GM19328 (cell line): ENCODE measurements around the gene INPP4B.
"Not testable (repeated sequence)": the region's sequence is repeated elsewhere in the genome, so short reads cannot be mapped to it uniquely, and the experiment has no call there.

Experiments used
- ATAC-seq: cut with Tn5 transposase; IDR thresholded peaks from one replicate; pipeline ENCODE4 v1.9.1; 2021; ENCODE audit warnings: mild to moderate bottlenecking, moderate library complexity; ENCODE audit not compliant: unreplicated experiment

Gene INPP4B

DNA sequence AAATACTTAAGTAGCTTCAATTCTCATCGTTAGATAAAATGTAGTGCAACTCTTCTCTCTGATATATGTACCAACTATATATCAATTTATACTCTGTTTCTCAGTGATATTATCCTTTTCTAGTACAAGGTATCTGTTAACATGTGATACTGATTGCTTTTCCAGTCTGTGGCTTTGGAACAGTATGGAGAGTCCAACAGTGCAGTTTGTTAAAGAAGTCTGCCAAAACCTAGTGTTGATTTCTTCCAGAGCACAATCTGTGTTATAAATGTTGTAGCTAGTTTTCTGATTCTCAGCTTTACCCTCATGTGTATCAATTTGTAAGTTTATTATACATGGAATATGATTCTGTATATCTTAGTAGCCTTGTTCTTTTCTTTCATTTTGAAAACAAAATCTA lies 744.7 kb downstream of the INPP4B start:
- no peak for ATAC-seq

DNA sequence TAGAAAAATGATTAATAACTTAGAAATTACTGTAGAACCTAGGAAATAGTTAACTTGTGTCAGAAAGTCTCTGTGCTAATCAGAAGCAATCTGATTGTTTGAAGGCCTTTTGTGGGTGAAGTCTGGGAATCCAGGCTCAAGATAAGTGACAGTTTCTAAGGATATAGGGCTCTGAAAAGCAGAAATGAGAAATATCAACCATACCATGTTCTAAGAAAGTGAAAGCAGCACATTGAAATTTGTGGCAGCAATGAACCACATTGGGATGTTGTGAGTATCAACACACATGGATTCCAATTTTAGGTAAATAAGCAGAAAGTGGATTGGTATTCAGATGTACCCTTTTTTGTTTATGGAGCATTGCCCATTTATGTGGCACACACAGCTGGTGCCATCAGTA lies 745.2 kb downstream of the INPP4B start:
- no peak for ATAC-seq

DNA sequence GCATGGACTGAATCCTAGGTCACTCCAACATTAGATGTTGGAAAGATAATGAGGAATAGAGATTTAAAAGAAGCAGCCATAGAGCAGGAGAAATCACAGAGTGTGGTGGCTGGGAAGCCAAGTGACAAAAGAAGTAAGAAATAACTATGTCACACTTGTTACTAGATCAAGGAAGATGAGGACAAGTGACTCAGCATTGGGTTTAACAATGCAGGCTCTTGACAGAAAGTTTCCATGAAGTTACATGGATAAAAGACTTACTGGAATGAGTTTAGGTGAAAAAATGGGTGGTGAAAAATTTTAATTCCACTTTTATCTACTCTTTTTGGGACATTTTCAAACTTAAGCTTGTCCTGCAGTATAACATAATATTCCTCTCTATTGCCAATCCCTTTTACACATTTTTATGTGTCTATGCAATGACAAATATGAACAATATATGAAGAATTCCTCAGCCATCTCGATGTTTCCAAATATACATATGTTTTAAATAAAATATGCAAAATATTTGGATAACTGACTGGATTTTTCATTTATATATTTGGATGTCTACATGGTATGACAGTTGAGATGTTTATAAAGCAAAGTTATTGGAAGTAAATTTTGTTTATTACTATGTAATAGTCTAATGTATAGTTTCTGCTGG lies 747.1 kb downstream of the INPP4B start:
- no peak for ATAC-seq

DNA sequence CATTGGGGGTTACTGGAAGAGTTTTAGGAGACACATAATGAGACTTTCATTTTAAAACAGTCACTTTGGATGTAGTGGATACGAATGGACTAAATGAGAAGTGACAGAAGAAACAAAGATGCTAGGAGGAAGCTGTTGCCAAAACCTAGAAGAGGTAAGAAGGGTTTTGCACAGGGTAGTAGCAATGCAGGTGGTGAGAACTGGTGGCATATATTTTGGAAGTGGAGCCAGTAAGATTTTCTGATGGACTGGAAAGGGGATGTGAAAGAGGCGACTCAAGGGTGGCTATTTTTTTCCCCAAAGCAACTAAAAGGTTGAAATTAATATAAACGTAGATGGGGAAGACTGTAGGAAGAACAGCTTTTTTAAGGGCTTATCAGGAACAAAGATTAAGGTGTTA lies 747.7 kb downstream of the INPP4B start:
- ATAC-seq: no peak

DNA sequence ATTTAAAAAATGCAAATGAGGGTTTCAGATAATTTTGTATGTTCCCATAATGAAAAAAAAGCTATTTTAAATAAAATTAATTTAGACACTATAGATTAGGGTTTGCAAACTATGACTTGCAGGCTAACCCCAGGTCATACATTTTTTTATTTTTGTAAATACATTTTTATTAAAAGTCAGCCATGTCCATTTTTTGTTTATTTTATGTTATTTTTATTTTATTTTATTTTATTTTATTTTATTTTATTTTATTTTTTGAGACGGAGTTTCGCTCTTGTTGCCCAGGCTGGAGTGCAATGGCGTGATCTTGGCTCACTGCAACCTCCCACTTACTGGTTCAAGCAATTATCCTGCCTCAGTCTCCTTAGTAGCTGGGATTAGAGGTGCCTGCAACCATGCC lies 749.1 kb downstream of the INPP4B start:
- no peak for ATAC-seq

DNA sequence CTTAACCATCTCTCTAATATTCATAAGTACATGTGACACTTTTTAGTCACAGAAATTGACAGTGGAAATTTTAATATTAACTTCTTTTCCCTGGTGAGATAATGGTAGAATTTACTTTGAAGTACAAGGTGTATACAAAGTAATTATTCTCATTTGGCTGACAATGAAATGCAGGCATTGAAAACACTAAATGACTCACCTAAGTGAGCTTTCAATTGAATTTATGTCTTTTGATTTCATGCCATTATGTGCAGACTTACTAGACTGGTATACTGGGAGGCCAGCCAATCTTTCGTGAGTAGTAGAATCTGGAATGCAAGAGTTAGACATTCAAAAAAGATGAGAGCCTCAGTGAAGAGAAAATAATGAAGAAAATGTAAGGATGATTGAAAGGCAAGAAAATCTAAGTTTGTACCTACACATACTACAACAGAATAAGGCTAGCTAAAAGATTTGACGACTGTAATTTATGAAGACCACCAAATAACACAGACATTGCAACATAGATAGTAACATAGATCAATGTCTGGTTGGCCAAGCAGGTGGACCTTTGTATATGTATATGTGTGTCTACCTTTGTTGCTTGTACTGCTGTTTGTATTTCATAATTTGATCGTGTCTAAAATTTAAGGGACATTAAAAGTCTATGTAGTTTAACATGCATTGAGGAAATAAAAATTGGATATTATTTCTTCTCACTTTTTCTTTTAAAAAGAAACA lies 750.1 kb downstream of the INPP4B start:
- ATAC-seq: no peak

DNA sequence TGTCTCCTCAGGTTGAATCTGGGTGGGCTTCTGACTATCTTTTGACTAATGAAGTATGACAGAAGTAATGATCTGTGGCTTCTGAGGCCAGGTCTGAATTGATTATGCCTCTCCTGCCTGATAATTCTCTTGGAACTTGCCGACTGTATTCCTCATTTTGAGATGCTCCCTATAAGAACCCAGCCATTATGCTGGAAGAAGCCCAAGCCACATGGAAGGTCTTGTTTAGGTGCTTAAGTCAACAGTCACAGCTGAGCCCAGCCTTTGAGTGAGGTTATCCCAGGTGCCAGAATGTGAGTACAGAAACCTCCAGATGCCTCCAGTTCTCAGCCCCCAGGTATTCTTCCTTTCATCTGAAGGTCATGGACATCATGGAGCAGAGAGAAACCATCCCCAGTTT lies 753.2 kb downstream of the INPP4B start:
- no peak for ATAC-seq

DNA sequence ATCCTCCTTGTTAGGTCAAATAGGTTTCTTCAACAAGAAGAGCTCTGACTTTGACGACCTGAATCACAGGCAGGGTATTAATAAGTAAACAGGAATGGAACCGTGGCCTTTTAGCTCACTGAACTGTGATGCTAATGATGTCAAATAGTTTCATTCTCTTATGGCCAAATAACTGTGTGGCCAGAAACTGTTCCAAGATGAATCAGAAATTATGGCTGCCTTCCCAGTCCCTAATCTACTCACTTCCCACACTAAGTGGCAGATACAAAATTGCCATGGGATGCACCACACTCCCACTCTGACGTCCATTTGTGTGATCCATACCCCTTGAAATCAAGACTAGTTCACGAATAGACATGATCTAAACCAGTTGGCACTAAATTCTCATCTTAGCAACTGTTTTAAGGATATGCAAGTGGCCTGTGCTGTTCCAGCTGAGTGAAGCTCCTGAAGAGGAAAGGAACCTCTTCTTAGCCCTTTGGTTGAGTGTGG lies 754.4 kb downstream of the INPP4B start:
- no peak for ATAC-seq

DNA sequence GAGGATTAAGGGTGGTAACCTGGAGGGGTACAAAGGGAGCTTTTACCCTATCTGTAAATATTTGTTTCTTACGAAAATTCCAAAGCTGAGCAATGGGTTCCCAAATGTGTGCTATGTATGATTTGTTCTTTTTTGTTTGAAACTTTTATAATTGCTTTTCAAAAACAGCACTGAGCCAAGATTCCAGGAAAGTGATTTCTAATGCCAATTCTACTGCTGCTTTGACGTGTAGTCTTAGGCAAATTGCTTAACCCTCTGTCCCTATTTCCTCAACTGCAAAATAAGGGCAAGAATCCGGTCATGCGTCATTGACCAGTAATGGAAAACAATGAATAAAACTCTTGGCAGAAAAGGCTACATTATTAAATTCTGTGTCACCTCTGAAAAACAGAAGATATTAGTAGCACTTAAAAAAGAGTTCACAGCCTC lies 755.0 kb downstream of the INPP4B start:
- no peak for ATAC-seq

DNA sequence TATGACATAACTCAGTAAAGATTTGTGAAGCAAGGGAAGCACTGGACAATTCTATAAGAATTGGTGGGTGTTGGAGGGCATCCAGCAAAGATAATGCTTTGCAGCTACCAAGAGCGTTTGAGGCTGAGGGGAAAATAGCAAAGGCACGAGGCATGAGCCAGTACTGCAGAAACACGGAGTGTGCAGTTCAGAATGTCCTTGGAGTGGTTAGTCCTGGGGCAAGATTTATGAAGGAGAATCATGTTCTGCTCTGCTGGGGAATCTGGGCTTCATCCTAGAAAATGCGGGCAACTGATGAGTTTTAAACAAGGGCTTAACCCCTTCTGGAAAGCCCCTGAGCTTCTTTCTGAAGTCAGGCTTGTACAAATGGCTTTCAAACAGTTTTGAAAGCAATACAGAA lies 757.2 kb downstream of the INPP4B start:
- ATAC-seq: no peak

DNA sequence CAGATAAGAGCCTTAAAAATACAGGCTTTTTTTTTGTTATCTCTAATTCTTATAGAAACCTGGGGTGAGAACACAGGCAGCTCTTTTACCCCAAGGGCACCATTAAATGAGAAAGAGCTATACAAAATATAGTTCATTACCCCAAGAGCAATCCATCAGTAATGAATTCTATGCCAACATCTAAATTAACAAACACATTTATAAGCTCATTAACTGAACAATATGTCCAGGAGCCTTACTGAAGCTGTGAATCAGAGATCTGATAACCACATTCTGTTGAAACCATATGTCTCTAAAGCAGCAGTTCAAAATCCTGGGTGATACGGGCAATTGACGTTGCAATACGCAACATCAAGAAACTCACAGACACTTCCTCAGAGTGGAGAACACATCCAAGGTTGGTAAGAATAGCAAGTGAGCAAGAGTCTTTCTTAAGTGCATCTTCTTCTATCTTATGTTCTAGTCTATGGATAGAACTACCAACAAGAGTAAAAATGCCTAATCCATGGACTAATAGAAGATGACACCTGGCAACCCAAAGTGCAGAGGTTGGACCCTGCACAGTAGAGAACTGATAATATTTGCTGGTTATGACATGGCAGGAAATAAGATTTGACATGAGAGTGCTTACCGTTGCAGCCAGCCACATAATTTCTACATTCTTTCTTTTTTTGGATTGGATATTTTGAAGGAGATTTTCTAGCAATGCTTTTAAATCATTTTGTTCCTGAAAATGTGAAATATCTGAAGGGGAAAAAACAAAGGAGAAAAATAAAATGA lies 760.4 kb downstream of the INPP4B start:
- ATAC-seq: no peak

DNA sequence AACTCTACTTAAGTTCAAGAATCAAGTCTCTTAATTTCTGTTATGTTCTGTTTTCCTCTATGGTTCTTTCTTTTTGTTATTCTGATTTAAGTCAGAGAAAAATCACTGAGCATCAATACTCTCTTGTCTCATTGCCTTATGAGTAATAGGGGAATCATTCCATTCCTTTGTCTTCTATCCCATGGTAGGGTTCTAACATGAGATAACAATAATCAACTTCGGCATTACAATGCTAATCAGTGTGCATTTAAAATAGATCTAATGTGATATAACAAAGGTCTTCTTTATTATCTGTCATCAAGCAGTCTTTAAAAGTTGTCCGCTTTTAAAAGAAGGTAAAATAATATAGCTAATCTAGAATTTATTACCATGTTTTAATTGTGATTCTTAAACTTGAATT lies 762.8 kb downstream of the INPP4B start:
- ATAC-seq: no peak

DNA sequence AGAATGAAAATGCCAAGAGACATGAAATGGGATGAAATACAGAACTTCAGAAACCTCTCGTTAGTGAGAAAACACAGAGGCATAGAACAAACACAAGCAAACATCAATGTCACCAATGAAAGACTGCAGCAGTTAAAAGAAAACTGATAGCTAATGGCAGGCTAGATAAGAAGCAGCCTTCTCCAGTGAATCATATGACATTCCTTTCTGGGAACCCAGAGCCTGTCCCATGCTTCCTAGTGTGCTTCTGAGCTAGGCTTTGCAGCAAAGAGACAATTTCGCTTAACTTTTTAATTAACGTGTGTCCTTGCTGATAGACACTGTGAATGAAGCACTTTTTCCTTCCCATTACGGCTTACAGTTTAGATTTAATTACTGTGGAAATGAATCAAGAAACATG lies 765.1 kb downstream of the INPP4B start:
- ATAC-seq: no peak

DNA sequence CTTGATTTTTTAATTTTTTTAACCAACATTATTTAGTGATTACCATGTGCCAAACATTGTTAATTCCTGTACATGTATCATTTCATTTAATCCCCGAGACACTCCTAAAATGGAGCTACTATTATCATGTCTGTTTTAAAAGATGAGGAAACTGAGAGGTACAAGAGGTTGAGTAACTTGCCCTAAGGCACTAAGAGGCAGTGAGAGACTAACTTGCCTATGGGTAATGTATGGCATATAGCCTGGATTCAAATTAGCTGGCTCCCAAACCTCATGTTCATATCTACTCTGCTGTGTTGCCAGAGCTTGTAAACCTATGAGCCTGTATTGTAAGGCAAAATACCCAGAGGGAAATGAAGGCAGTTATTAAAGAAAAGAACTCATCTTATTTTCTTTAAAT lies 766.1 kb downstream of the INPP4B start:
- no peak for ATAC-seq

DNA sequence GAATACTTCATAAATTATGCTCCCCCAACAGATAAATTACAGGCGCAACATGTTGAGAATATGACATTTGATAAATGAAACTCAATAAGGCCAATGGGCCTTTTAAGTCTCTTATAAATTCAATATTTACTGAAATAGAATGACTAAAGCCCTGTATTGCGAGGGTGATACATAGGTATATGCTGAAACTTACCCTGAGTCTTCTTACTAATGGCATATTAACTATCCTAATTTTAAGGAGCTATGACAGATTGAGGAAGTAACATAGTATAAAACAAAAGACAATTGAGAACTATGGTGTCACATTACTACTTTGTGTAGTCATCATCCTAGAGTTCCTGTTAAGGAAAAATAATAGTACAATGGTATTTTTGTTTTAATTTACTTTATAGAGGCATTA lies 769.1 kb downstream of the INPP4B start:
- ATAC-seq: no peak

DNA sequence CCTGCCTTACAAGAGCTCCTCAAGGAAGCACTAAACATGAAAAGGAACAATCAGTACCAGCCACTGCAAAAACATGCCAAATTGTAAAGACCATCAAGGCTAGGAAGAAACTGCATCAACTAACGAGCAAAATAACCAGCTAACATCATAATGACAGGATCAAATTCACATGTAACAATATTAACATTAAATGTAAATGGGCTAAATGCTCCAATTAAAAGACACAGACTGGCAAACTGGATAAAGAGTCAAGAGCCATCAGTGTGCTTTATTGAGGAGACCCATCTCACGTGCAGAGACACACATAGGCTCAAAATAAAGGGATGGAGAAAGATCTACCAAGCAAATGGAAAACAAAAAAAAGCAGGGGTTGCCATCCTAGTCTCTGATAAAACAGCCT lies 777.8 kb downstream of the INPP4B start:
- not testable (repeated sequence) for ATAC-seq

DNA sequence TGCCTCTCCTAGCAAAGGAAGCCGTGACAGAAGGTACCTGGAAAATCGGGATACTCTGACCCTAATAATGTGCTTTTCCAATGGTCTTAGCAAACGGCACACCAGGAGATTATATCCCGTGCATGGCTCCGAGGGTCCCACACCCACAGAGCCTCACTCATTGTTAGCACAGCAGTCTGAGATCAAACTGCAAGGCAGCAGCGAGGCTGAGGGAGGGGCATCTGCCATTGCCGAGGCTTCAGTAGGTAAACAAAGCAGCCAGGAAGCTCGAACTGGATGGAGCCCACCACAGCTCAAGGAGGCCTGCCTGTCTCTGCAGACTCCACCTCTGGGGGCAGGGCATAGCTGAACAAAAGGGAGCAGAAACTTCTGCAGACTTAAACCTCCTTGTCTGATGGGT lies 779.5 kb downstream of the INPP4B start:
- ATAC-seq: not testable (repeated sequence)

DNA sequence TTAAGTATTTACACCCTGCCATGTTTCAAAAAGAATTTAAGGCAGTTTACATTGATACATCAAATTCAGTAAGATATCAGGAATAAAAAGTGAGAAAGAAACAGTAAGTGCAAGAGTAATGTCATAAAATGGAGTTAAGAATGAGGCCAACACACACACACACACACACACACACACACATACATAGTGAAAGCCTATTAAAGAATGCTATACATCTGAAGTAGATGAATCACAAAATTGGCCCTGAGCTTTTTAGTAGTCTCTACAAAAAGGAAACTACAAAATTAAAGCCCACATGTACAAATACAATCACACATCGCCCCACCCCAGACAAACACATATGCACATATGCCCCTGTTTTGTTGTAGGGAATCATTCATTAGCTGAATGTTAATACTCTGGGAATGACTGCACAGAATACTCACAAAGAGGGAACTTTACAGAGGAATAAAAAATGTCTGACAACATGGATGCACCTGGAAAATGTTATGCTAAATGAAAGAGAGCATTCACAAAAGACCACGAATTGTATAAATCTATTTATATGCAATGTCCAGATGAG lies 780.9 kb downstream of the INPP4B start:
- no peak for ATAC-seq

DNA sequence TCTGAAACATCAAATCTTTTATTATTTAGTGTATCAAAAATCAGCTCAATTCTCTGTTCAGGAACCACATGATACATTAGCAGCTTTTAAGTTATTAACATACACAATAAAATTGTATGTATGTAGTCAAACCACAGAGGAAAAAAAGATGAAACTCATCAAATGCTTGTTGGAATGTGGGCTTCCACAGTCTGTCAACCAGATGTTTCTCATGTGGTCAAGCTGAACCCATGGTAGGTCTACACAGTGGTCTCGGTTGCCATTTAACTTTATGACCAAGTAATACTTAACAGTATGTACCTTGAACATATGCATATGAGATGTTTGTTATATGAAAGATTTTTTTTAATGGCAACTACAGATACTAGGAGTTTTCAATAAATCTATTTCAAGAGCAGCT lies 781.9 kb downstream of the INPP4B start:
- ATAC-seq: no peak

DNA sequence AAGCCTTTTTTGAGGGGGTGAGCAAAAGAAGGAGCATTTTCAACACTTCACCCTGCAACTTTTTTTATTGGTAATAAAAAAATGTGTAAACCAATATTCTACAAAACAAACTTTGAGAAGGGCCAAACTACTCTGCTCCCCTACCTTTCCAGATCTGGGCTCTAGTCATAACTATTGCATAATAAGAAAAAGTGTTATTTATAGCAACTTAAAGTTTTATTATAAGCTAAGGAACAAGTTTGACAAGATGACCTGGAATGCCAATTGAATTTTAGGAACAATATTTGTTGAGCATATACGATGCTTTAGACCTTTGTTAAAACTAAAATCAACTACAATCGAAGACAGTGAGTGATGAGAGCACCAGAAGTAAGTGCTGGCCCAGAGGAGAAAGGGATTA lies 800.1 kb downstream of the INPP4B start:
- ATAC-seq: no peak

DNA sequence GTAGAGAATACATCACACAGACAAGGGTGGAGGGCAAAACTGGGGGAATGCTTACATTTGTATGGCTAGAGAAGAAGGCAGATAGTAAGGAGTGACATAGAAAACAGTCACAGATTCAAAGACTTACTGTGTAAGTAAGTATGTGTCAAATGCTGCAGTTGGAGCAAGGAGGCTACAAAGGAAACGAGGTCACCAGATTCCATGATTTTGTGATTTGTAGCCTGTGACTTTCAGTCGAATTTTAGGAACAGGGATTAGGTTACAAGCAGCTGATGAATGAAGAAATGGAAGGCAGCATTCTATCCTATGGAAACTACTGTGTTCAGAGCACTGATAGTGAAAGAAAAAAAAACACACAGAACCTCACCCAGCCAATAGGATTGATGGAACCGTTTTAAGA lies 801.8 kb downstream of the INPP4B start:
- no peak for ATAC-seq

DNA sequence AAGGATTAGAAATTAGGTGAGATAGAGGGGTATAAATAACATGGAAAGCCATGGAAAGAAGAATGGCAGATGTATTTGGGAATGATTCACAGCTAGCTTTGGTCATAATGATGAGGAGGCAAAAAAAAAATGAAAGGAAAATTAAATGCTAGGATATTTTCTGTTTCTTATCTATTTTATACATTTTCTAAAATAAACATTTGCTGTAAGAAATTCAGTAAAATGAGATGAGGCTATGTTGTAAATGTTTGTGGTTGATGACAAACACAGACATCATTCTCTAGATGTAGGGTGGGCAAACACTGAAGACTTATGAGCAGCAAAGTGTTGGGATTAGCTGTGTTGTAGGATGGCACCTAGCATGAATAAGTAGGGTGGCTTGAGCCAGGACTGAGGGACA lies 802.6 kb downstream of the INPP4B start:
- no peak for ATAC-seq
